LHCN-M2 (cell line): Measurements from ENCODE around the gene LCT. TPM values are rescaled to one million over a fixed set of nuclear protein-coding genes. Genes with fewer than 3 reads are reported as not detected.
A peak's percentile ranks its signal among the peaks of the same experiment; 100 is the strongest.
"Not testable (repeated sequence)": the region's sequence is repeated elsewhere in the genome, so short reads cannot be mapped to it uniquely, and the experiment has no call there.

ENCODE experiments used
- DNase-seq: peaks from one replicate; pipeline ENCODE4 v3.0.0-alpha.2; 2012; ENCODE audit warnings: low read depth
- total RNA-seq: library from RNA; depleted of rRNA; stranded (reverse); fragments of >200 nt; gene quantifications from 2 replicates; pipeline ENCODE4 v1.2.3, GENCODE V29; 2014

Gene LCT
- total RNA-seq, 1 experiment from 2014 or later, result 0.06 TPM

DNA sequence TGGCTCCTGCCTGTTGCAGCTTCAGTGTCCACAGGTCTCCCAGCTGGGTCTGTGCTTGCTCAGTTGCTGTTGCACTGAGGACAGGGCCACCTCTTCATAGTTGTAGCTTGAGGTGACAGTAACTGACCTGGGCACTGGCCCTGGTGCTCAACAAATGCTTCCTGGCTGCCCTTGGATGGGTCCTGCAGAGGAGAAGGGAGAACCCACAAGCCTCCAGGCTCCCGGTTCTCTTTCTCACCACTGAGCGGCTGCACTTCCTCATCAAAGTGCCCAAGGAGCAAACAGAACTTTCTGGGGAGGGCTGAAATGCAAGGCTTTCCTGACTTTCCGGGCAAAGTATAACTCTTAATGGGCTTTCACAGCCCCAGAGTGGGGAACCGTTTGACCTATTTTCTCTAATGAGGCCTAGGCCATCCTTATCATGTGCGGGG, 38.7 kb downstream of the LCT start:
- no peak for DNase-seq

DNA sequence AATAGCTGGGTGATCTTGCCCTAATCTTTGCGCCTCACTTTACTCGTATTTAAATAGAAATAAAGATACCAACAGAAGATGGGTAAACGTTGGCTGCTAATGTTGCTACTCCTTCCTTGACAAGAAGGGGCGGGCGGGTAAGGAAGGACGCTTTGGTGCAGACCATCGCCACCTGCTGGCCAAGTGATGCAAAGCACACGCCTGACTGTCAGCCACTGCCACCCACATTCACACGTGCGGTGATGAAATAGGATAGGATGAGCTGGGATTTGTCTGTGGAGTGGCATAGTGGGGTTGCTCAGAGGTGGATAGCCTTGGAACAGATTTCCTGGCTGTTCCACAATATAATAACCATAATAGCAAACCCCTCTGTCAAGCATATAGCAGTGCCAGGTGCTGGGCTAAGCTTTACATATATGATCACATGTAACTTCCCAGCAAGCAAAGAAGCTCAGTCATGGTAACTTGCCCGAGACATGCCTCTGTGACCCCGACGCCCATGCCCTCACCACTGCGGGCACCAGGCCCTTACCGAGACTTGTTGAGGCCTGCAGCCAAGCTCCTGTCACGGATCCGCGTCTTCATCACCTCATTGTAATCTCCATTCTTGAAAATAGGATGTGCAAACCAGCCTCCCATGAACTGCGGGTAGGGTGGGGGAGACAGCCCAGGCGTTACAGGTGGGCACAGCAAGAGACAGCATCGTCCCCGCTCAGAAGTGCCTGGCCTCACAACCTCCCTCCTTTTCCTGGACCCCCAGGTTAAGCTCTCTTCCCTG, 39.3 kb downstream of the LCT start:
- peak; percentile 78 for DNase-seq

DNA sequence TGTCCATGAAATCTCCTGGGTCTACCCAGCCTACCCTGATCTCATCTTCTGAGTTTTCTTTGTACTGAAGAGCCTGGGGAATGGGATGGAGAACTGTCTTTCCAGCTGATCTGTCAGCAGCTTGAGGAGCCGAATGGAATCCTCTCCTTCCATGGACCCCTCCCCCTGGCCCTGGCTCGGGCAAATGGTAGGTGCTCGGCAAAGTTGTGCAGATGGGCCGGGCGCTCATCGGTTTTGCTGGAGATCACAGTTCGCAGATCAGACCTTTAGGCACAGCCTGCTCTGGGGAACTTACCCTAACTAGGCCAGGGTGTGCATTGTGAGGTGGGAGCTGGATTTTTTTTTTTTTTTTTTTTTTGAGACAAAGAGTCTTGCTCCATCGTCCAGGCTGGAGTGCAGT, 40.4 kb downstream of the LCT start:
- DNase-seq, result no peak

DNA sequence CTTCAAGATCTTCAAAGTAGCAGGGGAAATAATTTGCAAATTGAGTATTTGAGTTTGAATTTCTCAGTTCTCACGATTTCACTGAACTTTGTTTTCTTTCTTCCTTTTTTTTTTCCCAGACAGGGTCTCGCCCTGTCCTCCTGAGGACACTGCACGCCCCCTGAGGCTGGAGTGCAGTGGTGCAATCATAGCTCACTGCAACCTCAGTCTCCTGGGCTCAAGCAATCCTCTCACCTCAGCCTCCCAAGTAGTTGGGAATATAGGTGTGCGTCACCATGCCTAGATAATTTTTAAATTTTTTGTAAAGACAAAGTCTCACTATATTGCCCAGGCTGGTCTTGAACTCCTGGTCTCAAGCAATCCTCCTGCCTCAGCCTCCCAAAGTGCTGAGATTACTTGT, 41.3 kb downstream of the LCT start:
- not testable (repeated sequence) for DNase-seq

DNA sequence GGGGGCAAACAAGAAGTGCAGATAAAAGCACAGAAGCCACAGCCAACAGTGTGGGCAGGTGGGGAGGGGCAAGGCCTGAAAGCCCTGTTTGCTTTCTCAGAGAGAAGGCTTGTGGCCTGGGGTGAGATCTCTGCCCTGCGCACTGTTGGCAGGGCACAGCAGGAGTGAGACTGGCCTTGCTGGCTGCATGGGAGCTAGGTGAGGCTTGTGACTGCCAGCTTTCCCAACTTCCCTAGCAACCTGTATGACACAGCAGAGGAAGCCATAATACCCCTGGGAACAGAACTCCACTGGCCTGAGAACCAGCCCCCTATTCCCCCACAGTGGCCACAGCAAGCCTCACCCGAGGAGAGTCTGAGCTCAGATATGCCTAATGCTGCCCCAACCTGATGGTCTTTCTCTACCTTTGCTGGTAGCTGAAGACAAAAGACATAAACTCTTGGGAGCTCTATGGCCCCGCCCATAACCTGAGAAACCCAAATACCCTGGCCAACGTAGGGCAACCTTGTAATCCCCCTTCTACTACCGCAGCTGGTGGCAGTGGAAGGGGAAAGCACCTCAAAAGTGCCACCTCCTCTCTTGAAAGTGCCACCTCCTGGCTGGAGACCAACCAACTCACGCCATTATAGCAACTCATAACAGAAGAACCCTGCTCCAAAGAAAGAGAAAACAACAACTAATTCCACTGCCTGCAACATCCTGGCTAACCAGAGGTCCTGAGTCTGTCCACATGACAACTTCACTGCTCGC, 44.4 kb downstream of the LCT start:
- DNase-seq, result no peak

DNA sequence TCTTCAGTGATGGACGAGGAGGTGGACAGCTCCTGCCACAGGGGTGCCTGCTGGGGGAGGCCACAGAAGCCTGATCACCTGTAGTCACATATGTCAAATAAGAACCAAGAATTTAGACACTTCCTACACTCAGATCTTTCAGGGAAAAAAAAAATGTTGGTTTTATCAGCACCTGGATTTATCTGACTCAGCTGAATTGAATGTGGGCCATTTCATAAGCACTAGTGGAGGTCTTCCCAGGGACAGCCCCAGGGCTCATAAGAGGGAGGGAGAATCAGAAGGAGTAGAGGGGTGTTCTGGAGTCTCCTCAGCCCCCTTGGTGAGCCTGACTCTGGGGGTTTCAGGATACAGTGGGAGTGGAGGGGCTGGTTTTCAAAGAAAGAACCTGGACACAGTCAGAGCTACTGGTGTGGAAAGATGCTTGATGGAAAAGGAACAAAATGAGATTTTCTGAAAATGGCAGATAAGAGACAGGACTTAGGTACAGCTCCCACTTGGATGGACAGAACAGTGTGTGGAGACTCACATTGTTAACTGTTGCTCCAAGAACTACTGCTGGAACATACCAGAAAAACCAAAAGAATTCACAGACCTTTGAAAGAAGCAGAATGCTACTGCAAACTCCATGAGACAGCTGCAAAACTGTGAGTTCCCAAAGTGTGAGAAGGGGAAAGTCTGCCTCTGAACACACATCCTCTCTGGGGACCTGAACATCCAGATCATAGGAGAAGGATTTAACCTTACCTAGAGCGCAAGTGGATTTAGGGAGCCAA, 45.4 kb downstream of the LCT start:
- DNase-seq, result peak; percentile 84

DNA sequence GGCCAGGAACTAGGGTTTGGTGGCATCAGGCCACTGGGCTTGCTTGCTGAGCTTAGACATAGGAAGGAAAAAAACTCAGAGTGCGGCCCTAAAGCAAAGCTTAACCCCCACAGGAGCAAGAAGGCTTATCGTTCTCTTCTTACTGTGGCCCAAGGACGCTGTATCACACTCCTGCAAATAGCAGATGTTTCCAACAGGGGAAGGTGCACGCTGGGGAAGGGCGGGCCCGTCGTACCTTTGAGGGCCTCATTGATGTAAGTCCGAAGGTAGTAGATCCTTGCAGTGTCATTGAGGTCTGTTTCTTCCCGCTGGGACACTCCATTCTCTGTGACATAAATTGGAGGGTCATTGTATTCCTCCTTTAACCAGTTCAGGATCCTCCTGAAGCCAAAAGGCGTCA, 46.6 kb downstream of the LCT start:
- no peak for DNase-seq

DNA sequence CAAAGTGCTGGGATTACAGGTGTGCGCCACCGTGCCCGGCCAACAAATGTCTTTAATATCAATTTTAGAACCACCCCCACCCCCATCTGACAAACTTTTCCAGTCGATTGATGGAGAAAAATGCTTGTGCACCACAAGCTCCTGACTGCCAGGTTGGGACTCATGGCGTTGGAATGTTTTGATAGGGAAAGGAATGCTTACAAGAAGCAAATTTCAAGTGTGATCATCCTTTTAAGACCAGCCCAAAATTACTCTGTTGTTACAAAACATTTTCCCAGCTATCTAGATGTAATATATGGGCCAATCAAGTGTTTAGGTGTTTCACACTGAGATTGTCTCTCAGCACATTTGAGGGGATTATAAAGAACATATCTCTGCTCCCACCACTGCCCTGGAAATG, 50.2 kb downstream of the LCT start:
- DNase-seq, result peak; percentile 90

DNA sequence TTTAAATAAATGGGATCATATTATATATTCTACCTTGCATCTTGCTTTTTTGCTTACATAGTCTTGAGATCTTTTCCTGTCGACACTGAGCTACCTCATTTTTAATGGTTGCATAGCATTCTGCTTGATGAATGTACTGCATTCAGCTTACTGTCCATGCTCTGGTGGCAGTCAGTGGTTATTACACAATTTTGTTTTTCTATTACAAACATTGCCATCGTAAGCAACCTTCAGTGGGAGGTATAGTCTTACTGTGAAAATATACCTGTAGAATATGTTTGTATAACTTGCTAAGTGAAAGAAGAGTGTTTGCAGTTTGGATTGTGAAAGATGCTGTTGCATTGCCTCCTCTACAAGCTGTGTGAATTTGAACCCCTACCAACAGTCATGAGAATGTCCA, 52.0 kb downstream of the LCT start:
- no peak for DNase-seq

DNA sequence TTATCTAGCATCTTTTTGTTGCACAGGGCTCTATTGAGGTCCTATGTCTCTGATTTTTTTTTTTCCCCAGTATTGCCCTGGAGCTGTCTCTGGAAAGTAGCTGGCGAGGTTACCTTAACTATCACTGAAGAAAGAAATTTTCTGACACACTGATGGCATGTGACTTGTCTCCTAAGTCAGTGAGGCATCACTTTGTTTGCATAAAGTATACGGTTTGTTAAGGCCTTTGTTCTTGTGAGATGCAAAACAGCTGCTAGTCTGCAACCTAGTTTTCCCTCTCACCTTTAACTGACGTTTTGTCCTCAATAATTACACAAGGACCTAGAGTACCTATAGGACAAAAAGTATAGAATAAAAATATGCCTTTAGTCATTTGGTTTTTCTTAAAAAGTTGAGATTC, 53.5 kb downstream of the LCT start:
- DNase-seq, result no peak

DNA sequence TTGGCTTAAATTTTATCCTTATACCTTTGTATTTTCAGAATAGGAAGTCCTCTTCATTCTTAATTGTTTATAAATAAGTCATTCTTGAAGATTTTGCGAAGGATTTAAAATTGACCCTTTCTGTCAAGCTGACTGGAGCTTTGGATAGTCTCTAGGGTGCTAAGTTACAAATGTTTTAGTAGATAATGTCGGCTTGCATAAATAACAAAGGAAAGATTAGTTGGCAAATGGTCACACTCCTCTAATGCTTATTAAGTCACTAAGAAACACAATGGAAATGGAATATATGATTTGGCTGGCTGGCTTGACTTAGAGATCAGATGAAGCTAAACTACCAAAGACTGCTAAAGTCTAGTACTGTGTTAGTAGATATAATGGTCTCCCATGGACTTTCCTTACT, 54.8 kb downstream of the LCT start:
- no peak for DNase-seq

DNA sequence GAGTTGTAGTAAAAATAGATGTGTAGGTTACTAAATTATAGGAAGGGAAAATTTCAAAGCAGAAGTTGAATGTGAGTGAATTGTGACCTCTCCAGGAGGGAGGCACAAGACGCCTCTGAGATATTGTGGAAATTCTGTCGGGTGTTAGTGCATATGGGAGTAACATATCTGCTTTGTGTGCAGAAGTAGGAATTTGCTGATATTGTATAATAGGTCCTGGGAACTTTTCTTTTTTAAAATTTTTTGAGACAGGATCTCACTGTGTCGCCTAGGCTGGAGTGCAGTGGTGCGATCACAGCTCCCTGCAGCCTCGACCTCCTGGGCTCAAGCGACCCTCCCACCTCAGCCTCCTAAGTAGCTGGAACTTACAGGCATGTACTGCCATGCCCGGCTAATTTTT, 60.6 kb downstream of the LCT start:
- no peak for DNase-seq

DNA sequence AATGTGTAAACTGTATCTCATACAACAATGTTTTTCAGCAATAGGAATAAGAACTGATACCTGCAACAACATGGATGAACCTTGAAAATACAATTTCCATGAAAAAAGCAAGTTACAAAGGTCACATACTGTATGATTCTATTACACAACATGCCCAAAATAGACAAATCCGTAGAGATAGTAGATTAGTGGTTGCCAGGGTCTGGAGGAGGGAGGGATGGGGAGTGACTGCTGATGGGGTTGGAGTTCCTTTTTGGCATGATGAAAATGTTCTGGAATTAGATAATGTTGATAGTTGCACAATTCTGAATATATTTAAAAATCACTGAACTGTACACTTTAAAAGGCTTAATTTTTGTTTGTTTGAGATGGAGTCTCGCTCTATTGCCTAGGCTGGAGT, 61.6 kb downstream of the LCT start:
- DNase-seq, result no peak

DNA sequence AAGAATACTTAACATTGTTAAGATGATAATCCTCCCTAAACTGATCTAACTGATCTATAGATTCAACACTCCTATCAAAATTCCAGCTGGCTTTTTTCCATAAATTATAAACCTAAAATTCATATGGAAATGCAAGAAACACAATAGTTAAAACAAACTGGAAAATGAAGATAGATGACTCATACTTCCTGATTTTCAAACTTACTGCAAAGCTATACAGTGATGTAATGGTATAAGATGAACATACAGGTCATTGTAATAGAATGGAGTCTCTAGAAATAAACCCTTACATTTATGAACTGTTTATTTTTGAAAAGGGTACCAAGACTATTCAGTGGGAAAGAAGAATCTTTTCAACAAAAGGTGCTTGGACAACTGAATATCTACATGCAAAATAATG, 63.1 kb downstream of the LCT start:
- DNase-seq, result peak; percentile 8

DNA sequence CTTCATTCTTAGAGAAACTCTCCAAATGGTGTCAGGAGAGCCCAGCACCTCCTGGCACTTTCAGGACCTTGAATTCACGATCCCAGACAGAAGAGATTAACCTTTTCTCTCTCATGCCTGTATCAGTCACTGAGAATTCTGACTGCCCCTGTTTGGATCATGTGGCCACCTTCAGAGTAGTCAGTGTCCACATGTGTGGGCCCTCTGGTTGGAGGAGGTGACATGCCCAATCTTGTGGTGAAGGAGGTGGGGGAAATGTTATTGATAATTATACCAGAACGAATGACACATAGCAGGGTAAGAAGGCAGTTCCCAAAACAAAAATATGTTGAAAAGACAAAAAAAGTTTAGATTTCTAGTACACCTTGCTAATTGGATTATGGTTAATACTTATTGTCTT, 63.7 kb downstream of the LCT start:
- no peak for DNase-seq

DNA sequence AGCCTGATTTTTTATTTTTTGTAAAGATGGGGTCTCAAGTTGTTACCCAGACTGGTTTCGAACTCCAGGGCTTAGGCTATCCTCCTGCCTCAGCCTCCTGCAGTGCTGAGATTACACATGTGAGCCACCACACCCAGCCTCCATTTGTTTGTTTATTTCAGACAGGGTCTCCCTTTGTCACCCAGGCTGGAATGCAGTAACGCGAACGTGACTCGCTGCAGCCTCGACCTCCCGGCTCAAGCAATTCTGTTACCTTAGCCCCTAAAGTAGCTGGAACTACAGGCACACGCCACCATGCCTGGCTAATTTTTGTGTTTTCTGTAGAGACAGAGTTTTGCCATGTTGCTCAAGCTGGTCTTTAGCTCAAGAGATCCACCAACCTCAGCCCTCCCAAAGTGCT, 68.1 kb downstream of the LCT start:
- no peak for DNase-seq

DNA sequence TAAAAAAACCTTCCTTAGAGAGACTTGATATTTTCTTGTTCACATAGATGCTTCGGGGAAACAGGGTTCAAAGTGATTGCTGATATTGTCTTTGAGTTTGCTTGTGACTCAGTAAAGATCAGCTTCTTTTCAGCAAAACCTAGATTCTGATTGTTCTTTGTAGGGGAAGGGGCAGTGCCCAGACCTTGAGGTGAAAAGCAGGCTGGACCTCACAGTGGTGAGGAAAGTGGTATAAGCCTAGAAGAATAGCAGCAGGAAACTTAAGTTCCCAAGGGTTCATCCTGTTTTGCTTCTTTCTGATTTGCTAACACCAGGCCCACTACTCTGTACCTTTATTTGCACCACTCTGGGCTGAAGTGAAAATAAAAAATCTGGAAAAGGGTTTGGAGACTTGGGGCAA, 74.5 kb downstream of the LCT start:
- DNase-seq, result no peak

DNA sequence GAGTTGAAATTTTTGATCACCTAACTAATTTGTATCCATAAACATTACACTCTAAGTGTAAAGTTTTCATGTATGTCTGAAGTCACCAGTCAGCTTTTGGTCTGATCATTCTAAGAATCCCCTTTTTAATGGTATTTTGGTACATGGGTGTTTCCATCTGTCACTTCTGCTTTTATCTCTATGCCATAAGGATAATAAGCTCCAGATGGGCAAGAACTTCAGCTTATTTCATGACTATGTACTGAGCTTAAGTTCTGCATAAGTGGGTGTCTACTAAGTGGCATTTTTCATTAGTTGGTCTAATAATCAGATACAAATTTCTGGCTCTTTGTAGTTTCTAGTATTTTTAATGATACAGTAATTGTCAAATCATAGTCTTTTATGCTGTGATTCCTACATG, 75.0 kb downstream of the LCT start:
- no peak for DNase-seq

DNA sequence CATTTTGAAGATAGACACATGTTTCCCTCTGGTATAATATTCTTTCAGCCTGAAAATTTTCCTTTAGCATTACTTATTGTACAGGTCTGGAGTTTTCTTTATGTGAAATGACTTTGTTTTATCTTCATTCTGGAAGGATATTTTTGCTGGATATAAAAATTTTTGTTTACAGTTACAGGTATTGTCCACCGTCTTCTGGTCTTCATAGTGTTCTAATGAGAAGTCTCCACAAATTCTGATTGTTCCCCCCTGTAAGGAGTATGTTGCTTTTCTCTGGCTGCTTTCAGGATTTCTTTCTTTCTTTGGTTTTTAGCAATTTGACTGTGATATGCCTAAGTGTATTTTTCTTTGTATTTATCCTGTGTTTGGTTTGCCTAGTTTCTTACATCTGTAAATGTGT, 80.3 kb downstream of the LCT start:
- DNase-seq, result no peak

DNA sequence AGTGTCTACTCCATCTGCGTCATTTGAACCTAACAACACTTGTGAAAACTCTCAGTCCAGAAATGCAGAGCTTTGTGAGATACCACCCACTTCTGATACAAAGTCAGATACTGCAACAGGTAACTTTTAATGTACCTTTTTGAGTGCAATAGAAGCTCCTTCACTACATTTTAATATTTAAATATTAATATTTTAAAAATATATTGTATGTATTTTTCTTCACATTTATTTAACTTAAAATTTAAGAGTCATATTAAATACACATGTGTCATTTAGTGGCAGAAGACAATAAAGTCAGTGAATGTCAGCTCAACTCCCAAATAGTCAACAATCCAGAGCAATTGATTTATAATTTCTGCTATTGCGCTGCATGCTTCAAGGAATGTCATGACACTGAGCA, 81.4 kb downstream of the LCT start:
- DNase-seq, result no peak

DNA sequence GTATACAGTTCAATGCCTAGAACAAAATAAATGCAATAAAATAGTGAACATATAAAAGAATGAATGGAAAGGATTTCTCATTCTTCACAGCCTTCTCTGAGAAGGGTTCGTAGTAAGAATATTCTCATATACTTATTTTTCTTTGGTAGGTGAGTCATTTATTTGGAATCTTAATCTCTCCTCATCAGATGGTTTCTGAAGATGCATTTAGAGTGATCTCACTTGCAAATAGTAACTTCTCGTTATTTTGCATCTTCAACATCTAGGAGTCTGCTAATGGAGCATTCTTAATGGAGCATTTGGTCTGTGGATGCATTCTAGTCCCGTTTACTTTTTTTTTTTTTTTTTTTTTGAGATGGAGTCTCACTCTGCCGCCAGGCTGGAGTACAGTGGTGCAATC, 91.4 kb downstream of the LCT start:
- DNase-seq, result peak; percentile 81

DNA sequence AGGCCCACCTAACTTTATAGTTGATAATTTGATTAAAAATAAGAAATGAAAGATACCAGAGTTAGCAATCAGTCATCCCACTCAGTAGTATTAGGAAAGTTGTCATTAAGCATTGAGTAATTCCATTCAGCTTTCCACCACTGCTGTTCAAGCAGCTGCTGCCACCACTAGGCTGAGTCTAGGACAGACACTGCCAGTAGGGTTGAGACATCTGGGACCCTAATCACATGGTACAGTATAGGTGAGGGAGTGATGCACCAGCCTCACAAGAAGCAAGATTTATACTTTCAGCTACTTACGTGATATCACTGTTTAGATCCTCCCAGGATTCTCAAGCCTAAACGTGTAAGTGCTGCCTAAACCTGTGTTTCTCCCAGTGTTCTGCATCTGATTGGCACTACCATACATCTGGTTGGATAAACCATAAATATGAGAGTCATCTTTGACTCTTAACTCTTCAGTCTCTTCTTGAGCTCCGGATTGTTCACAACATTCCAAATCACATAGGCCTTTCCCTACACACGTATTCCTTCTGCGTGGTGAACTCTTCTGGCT, 92.1 kb downstream of the LCT start:
- DNase-seq, result peak; percentile 60
